GM21360 (cell line): ENCODE data around the gene KIF11.

Source experiments
- ATAC-seq: cut with Tn5 transposase; IDR thresholded peaks from one replicate; pipeline ENCODE4 v1.9.1; 2021; ENCODE audit warnings: mild to moderate bottlenecking, moderate library complexity; ENCODE audit not compliant: unreplicated experiment

KIF11 gene

GRCh38 chr10:92699518-92700381 lies 106.8 kb downstream of the KIF11 start:
- ATAC-seq, result no peak

DNA sequence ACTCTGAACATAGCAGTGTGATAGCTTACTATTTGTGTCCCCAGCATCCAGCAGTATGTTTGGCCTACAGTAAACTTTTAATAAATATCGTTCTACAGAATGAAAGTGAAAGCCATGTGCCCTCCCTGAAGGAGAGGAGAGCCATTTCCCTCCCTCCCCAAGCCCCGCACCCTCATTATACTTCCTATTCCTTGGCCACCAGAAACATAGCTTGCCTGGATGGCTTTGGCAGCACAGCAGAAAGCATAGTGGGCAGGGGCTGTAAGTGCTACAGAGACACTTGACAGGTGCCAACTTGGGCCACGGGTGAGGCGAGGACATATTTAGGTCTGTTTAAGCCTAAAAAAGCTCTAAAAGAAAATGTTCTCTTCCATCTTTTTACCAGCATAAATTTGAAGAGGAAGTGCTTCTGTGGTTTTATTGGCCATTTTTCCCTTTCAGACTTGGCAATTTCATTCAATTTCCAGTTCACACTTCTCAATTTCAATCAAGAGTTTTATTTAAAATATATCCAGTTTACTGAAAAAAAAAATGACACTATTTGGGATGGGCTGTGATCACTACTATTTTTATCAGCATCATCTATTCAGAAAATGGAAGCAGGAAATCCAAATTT lies 109.5 kb downstream of the KIF11 start:
- no peak for ATAC-seq
